DOHH2 (cell line): ENCODE measurements around the gene RDM1.

Source experiments
- H3F3A ChIP-seq: fragments of 200-600 bp; sonication (generic), shearing (Covaris generic); 2 replicates; pipeline ENCODE4 v1.6.0; 2016; ENCODE audit warnings: antibody characterized with exemption, mild to moderate bottlenecking; ENCODE audit not compliant: control insufficient read depth, insufficient read depth
- H3K27ac ChIP-seq: fragments of 200-600 bp; sonication (generic); 2 replicates; pipeline ENCODE4 v1.5.1; 2014; ENCODE audit warnings: low read depth, mild to moderate bottlenecking, low read length, moderate library complexity
- H3K27me3 ChIP-seq: fragments of 200-600 bp; sonication (generic); 2 replicates; pipeline ENCODE4 v1.6.1; 2014; ENCODE audit warnings: mild to moderate bottlenecking, low read length, mixed read lengths; ENCODE audit not compliant: control insufficient read depth
- H3K36me3 ChIP-seq: fragments of 200-600 bp; sonication (generic); 2 replicates; pipeline ENCODE4 v1.6.1; 2014; ENCODE audit warnings: mild to moderate bottlenecking, low read length, moderate library complexity, mixed read lengths; ENCODE audit not compliant: control insufficient read depth
- H3K4me1 ChIP-seq: fragments of 200-600 bp; sonication (generic); 2 replicates; pipeline ENCODE4 v1.6.1; 2014; ENCODE audit warnings: mild to moderate bottlenecking, low read length, mixed read lengths; ENCODE audit not compliant: control insufficient read depth
- H3K4me2 ChIP-seq: fragments of 200-600 bp; sonication (generic); 2 replicates; pipeline ENCODE4 v1.6.0; 2014; ENCODE audit warnings: mild to moderate bottlenecking, low read length, moderate library complexity
- H3K4me3 ChIP-seq: fragments of 200-600 bp; sonication (generic); 2 replicates; pipeline ENCODE4 v1.5.1; 2014; ENCODE audit warnings: mild to moderate bottlenecking, low read length, mixed read lengths
- H3K79me2 ChIP-seq: fragments of 200-600 bp; sonication (generic); 2 replicates; pipeline ENCODE4 v1.6.1; 2014; ENCODE audit warnings: mild to moderate bottlenecking, low read length, mixed read lengths; ENCODE audit not compliant: control insufficient read depth
- H3K9me2 ChIP-seq: fragments of 200-600 bp; sonication (generic); replicated peaks from 2 replicates; pipeline ENCODE4 v1.6.1; 2014; ENCODE audit warnings: mild to moderate bottlenecking, low read length, mixed read lengths; ENCODE audit not compliant: control insufficient read depth
- H3K9me3 ChIP-seq: fragments of 200-600 bp; sonication (generic); 2 replicates; pipeline ENCODE4 v1.6.1; 2014; ENCODE audit warnings: antibody characterized with exemption, low read length, mixed read lengths; ENCODE audit not compliant: control insufficient read depth, insufficient read depth
- H4K20me1 ChIP-seq: fragments of 200-600 bp; sonication (generic); 2 replicates; pipeline ENCODE4 v1.6.0; 2014; ENCODE audit warnings: low read depth, mild to moderate bottlenecking, antibody characterized with exemption, low read length, moderate library complexity; ENCODE audit not compliant: control insufficient read depth, insufficient read depth
- CTCF ChIP-seq: fragments of 200-600 bp; sonication (generic); IDR thresholded peaks from one replicate; pipeline ENCODE4 v1.5.1; 2014; ENCODE audit warnings: antibody characterized with exemption, mild to moderate bottlenecking, low read depth, low read length; ENCODE audit not compliant: poor library complexity, severe bottlenecking
- EZH2phosphoT487 ChIP-seq: fragments of 200-600 bp; sonication (generic); IDR thresholded peaks from 2 replicates; pipeline ENCODE4 v1.6.1; 2017; ENCODE audit warnings: borderline replicate concordance, mild to moderate bottlenecking, antibody characterized with exemption, low read length, moderate library complexity, mixed read lengths

RDM1 gene

GRCh38 chr17:35949401-35949800 is 18.8 kb upstream of the RDM1 start:
- Histone ChIP-seq H3K4me3 (no peak overlapping the region), H3K79me2 (no peaks in the 10 kb centered on the region), H3F3A (no peaks in the 10 kb centered on the region), H3K27ac (no peak overlapping the region), H3K4me1 (no peaks in the 10 kb centered on the region), H3K36me3 (no peaks in the 10 kb centered on the region), H3K9me2 (no peaks in the 10 kb centered on the region), H4K20me1 (no peaks in the 10 kb centered on the region), H3K9me3 (no peaks in the 10 kb centered on the region), H3K27me3 (peaks cover 5% of the 10 kb centered on the region; the same call in 1 of the 2 replicates), H3K4me2 (no peak overlapping the region)
- TF ChIP-seq EZH2phosphoT487 (no peak), CTCF (no peak)

- TF ChIP-seq EZH2phosphoT487 (no peak), CTCF (no peak)
- H3F3A ChIP-seq, result no peaks in the 10 kb centered on the region
- no peaks in the 10 kb centered on the region for H3K9me3 ChIP-seq
- H3K9me2 ChIP-seq, result no peaks in the 10 kb centered on the region
- H3K4me1 ChIP-seq, result no peaks in the 10 kb centered on the region
- 0 out of 2 replicates have a peak, but pooled peaks cover 5% of the 10 kb centered on the region for H3K27me3 ChIP-seq
- no peak overlapping the region for H3K27ac ChIP-seq
- H3K79me2 ChIP-seq, result no peaks in the 10 kb centered on the region
- no peaks in the 10 kb centered on the region for H3K36me3 ChIP-seq
- no peak overlapping the region for H3K4me2 ChIP-seq
- H3K4me3 ChIP-seq, result no peak overlapping the region
- H4K20me1 ChIP-seq, result no peaks in the 10 kb centered on the region
Observed at GRCh38 chr17:35948092-35948491, 17.5 kb upstream of the RDM1 start.

- Histone ChIP-seq H3K4me2 (peak overlapping the region; percentile 31; the same call in 1 of the 2 replicates), H3K36me3 (no peaks in the 10 kb centered on the region), H3K9me3 (no peaks in the 10 kb centered on the region), H4K20me1 (no peaks in the 10 kb centered on the region), H3F3A (no peaks in the 10 kb centered on the region), H3K79me2 (no peaks in the 10 kb centered on the region), H3K27ac (no peak overlapping the region), H3K4me1 (no peaks in the 10 kb centered on the region), H3K27me3 (0 out of 2 replicates have a peak, but pooled peaks cover 5% of the 10 kb centered on the region), H3K9me2 (no peaks in the 10 kb centered on the region), H3K4me3 (no peak overlapping the region)
- peak; percentile 55 for TF ChIP-seq CTCF
- no peak for TF ChIP-seq EZH2phosphoT487
Observed at GRCh38 chr17:35947156-35947585, 16.6 kb upstream of the RDM1 start.
